EL (cell line): ENCODE data around the gene PTPRK.
"Not testable (repeated sequence)": the region's sequence is repeated elsewhere in the genome, so short reads cannot be mapped to it uniquely, and the experiment has no call there.

Source experiments
- DNase-seq: peaks from one replicate; pipeline ENCODE4 v3.0.0-alpha.2; 2016

PTPRK gene

GRCh38 chr6:127990074-127990473 is 530.3 kb downstream of the PTPRK start:
- DNase-seq, result no peak

- DNase-seq, result no peak
Measured at GRCh38 chr6:127980996-127981395, 539.4 kb downstream of the PTPRK start.

- DNase-seq, result not testable (repeated sequence)
Measured at GRCh38 chr6:127978185-127978584, 542.2 kb downstream of the PTPRK start.

- no peak for DNase-seq
Measured at GRCh38 chr6:127976796-127977195, 543.6 kb downstream of the PTPRK start.

- DNase-seq, result no peak
Measured at GRCh38 chr6:127976111-127976510, 544.3 kb downstream of the PTPRK start.

GRCh38 chr6:127972815-127973214 is 547.6 kb downstream of the PTPRK start:
- peak; percentile 30 for DNase-seq

GRCh38 chr6:127971945-127972391 is 548.4 kb downstream of the PTPRK start:
- DNase-seq, result peak; percentile 91

- peak; percentile 22 for DNase-seq
Measured at GRCh38 chr6:127971386-127971785, 549.0 kb downstream of the PTPRK start.

GRCh38 chr6:127969701-127970100 is 550.7 kb downstream of the PTPRK start:
- no peak for DNase-seq

- no peak for DNase-seq
Measured at GRCh38 chr6:127968394-127968793, 552.0 kb downstream of the PTPRK start.

- DNase-seq, result no peak
Measured at GRCh38 chr6:127967708-127968107, 552.7 kb downstream of the PTPRK start.

GRCh38 chr6:127966616-127967015 is 553.8 kb downstream of the PTPRK start:
- DNase-seq, result peak; percentile 47

- DNase-seq, result no peak
Measured at GRCh38 chr6:127963495-127963894, 556.9 kb downstream of the PTPRK start.

- peak; percentile 24 for DNase-seq
Measured at GRCh38 chr6:127959869-127960268, 560.5 kb downstream of the PTPRK start.

- no peak for DNase-seq
Measured at GRCh38 chr6:127956956-127957355, 563.4 kb downstream of the PTPRK start.

GRCh38 chr6:127956260-127956888 is 564.0 kb downstream of the PTPRK start:
- DNase-seq, result peak; percentile 55

GRCh38 chr6:127954082-127954481 is 566.3 kb downstream of the PTPRK start:
- DNase-seq, result no peak

- DNase-seq, result no peak
Measured at GRCh38 chr6:127952831-127953230, 567.6 kb downstream of the PTPRK start.

- DNase-seq, result no peak
Measured at GRCh38 chr6:127952176-127952575, 568.2 kb downstream of the PTPRK start.

- no peak for DNase-seq
Measured at GRCh38 chr6:127951172-127951917, 569.1 kb downstream of the PTPRK start.

- no peak for DNase-seq
Measured at GRCh38 chr6:127950566-127951145, 569.7 kb downstream of the PTPRK start.

GRCh38 chr6:127949251-127949650 is 571.1 kb downstream of the PTPRK start:
- no peak for DNase-seq

GRCh38 chr6:127946388-127946787 is 574.0 kb downstream of the PTPRK start:
- DNase-seq, result no peak

- no peak for DNase-seq
Measured at GRCh38 chr6:127945434-127946097, 574.8 kb downstream of the PTPRK start.
